K562 treated with DMSO at 1 percent for 48 hours (cell line): ENCODE results near the gene OR1M1. TPM values are rescaled to one million over a fixed set of nuclear protein-coding genes. Genes with fewer than 3 reads are reported as not detected.

Source experiments
- total RNA-seq: library from RNA; unstranded; fragments of 300-600 nt; gene quantifications from 2 replicates; pipeline ENCODE4 v1.2.3, GENCODE V29; 2022; ENCODE audit warnings: low replicate concordance; ENCODE audit errors: extremely low read depth

Gene OR1M1
- total RNA-seq = not detected in 2 replicates

GRCh38 chr19:9086761-9087160, at the start of gene OR1M1:
OR1M1 (plus strand) TSS chr19:9087061; CDS start chr19:9093245, 6,184 bp downstream.

GRCh38 chr19:9107375-9107774, 20.5 kb downstream of the OR1M1 start, which contains the start of gene OR7G2:
OR7G2 (minus strand) TSS chr19:9107475; CDS start chr19:9103243, 4,232 bp downstream.

GRCh38 chr19:9115307-9115813, 28.5 kb downstream of the OR1M1 start, which contains the start of gene OR7G1:
OR7G1 (minus strand) TSS chr19:9115763; CDS start chr19:9115763, 0 bp downstream.

GRCh38 chr19:9126900-9127405, 40.1 kb downstream of the OR1M1 start, which contains the start of gene OR7G3:
OR7G3 (minus strand) TSS chr19:9126950; CDS start chr19:9126950, 0 bp downstream.

GRCh38 chr19:9140159-9140874, 53.5 kb downstream of the OR1M1 start, which contains the start of gene ZNF317:
ZNF317 (plus strand) TSS chr19:9140397; CDS start chr19:9156017, 15,620 bp downstream.

Other genes starting within 250 kb of the OR1M1 start
- gene MUC16, start 76.7 kb upstream of the OR1M1 start, total RNA-seq = not detected in 2 replicates
- not detected in 2 replicates for gene OR7G2, start 20.4 kb downstream of the OR1M1 start, total RNA-seq
- gene OR7G1, start 28.7 kb downstream of the OR1M1 start, total RNA-seq = not detected in 2 replicates
- gene OR7G3, start 39.9 kb downstream of the OR1M1 start, total RNA-seq = not detected in 2 replicates
- not detected in 2 replicates for gene ZNF317, start 53.3 kb downstream of the OR1M1 start, total RNA-seq
- gene OR7D2, start 91.9 kb downstream of the OR1M1 start, total RNA-seq = not detected in 2 replicates
- not detected in 2 replicates for gene OR7D4, start 132.5 kb downstream of the OR1M1 start, total RNA-seq
- gene OR7E24, start 163.9 kb downstream of the OR1M1 start, total RNA-seq = not detected in 2 replicates
- not detected in 2 replicates for gene ZNF699, start 222.8 kb downstream of the OR1M1 start, total RNA-seq
- not detected in 2 replicates for gene ZNF559, start 237.1 kb downstream of the OR1M1 start, total RNA-seq